Endothelial cell (in vitro differentiated cells): ENCODE data around the gene HSPA12A. TPM values are rescaled to one million over a fixed set of nuclear protein-coding genes. Genes with fewer than 3 reads are reported as not detected.

Experiments
- DNase-seq: peaks from one replicate; pipeline ENCODE4 v3.0.0; 2021; ENCODE audit warnings: low spot score
- H3K27ac Mint-ChIP-seq: one replicate; pipeline ENCODE4 v1.8.0; 2021; ENCODE audit warnings: mixed read lengths, inconsistent platforms; ENCODE audit not compliant: unreplicated experiment
- H3K27me3 Mint-ChIP-seq: one replicate; pipeline ENCODE4 v1.8.0; 2021; ENCODE audit warnings: mild to moderate bottlenecking, moderate library complexity, mixed read lengths, inconsistent platforms; ENCODE audit not compliant: unreplicated experiment
- H3K36me3 Mint-ChIP-seq: one replicate; pipeline ENCODE4 v1.8.0; 2021; ENCODE audit warnings: mild to moderate bottlenecking, low read depth, mixed read lengths, inconsistent platforms; ENCODE audit not compliant: unreplicated experiment
- H3K4me1 Mint-ChIP-seq: one replicate; pipeline ENCODE4 v1.8.0; 2021; ENCODE audit warnings: mild to moderate bottlenecking, mixed read lengths, inconsistent platforms; ENCODE audit not compliant: unreplicated experiment
- H3K4me3 Mint-ChIP-seq: one replicate; pipeline ENCODE4 v1.8.0; 2021; ENCODE audit warnings: mild to moderate bottlenecking, mixed read lengths, inconsistent platforms; ENCODE audit not compliant: unreplicated experiment
- H3K9me3 Mint-ChIP-seq: one replicate; pipeline ENCODE4 v1.8.0; 2021; ENCODE audit warnings: mixed read lengths, inconsistent platforms; ENCODE audit not compliant: unreplicated experiment
- CTCF ChIP-seq: fragments of 200-600 bp; sonication (generic); IDR thresholded peaks from one replicate; pipeline ENCODE4 v1.5.0; 2021; ENCODE audit warnings: antibody characterized with exemption; ENCODE audit not compliant: unreplicated experiment
- total RNA-seq: library from RNA; stranded (reverse); fragmentation: NEBNext Ultra II Directional; extraction: Animal tissue kit (Norgen Biotek cat#: 25700); gene quantifications from one replicate; pipeline ENCODE4 v1.2.1, GENCODE V29; 2021; ENCODE audit not compliant: unreplicated experiment

HSPA12A gene
- total RNA-seq, 1 donor from 2014 or later: 2.8 TPM

- Mint-ChIP-seq H3K4me1 (peaks cover 4% of the 10 kb centered on the region), H3K4me3 (no peak overlapping the region)
Measured at GRCh38 chr10:116752969-116753665, 10.8 kb upstream of the HSPA12A start.

DNA sequence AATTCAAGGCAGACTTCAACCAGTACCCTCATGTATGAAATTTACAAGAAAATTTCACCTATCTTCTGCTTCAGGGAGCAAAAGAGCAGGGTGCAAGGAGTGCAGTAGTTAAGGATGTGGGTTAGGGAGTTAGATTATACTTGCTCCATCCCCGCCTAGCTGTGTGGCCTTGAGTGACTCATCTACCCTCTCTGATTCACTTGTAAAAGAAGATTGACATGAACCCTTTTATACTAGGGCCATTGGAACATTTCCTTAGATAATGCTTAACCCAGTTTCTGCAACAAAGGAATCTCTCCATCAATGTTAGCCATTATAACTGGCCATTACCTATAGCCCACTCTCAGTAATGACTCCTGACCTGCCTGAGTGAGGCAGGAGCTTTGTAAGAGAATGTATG, 10.2 kb upstream of the HSPA12A start:
- Mint-ChIP-seq H3K9me3 (no peaks in the 10 kb centered on the region), H3K4me1 (peaks cover 4% of the 10 kb centered on the region), H3K4me3 (no peak overlapping the region), H3K36me3 (peaks cover 5% of the 10 kb centered on the region), H3K27me3 (peaks cover 2% of the 10 kb centered on the region), H3K27ac (no peak overlapping the region)
- DNase-seq: no peak
- TF ChIP-seq CTCF: no peak

More at GRCh38 chr10:116752969-116753665, 10.8 kb upstream of the HSPA12A start:
- H3K9me3 Mint-ChIP-seq: no peaks in the 10 kb centered on the region
- H3K27ac Mint-ChIP-seq: no peak overlapping the region
- peaks cover 2% of the 10 kb centered on the region for H3K27me3 Mint-ChIP-seq
- DNase-seq: no peak
- TF ChIP-seq CTCF: no peak
- peaks cover 5% of the 10 kb centered on the region for H3K36me3 Mint-ChIP-seq

- DNase-seq: no peak
- peaks cover 19% of the 10 kb centered on the region for H3K27me3 Mint-ChIP-seq
- H3K9me3 Mint-ChIP-seq: no peaks in the 10 kb centered on the region
- no peak overlapping the region for H3K27ac Mint-ChIP-seq
- H3K36me3 Mint-ChIP-seq: peaks cover 6% of the 10 kb centered on the region
- no peak for TF ChIP-seq CTCF
- no peak overlapping the region for H3K4me3 Mint-ChIP-seq
- H3K4me1 Mint-ChIP-seq: peaks cover 6% of the 10 kb centered on the region
Measured at GRCh38 chr10:116748471-116748870, 6.1 kb upstream of the HSPA12A start.

GRCh38 chr10:116748041-116748440, 5.7 kb upstream of the HSPA12A start:
- Mint-ChIP-seq H3K27ac (no peak overlapping the region), H3K4me1 (peaks cover 10% of the 10 kb centered on the region), H3K4me3 (no peak overlapping the region), H3K27me3 (peaks cover 21% of the 10 kb centered on the region), H3K9me3 (no peaks in the 10 kb centered on the region), H3K36me3 (peaks cover 8% of the 10 kb centered on the region)
- no peak for DNase-seq
- no peak for TF ChIP-seq CTCF

DNA sequence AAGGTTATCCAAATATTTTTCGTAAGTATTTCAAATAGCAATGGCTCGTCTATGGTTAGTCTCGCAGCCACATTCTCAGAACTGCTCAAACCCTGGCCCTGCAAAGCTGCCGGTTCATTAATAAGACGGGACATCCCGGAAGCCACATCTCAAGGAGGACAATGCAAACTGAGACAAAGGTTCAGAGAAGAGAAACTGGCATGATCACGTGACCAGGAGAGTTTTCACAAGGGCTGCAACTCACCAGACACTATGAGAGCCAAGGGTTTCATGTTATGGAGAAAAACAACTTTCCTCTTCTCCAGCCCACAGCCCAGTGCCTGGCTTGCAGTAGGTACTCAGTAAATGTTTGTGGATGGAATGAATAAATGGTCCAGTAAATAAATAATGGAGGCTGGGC, 5.0 kb upstream of the HSPA12A start:
- Mint-ChIP-seq H3K4me3 (no peak overlapping the region), H3K9me3 (no peaks in the 10 kb centered on the region), H3K27ac (no peak overlapping the region), H3K4me1 (peaks cover 9% of the 10 kb centered on the region), H3K27me3 (peaks cover 21% of the 10 kb centered on the region), H3K36me3 (peaks cover 8% of the 10 kb centered on the region)
- DNase-seq: no peak
- TF ChIP-seq CTCF: no peak
